Activated effector memory CD4-positive, alpha-beta T cell treated with Interleukin-2 at 50 U/mL for 16 hours (primary cell): ENCODE measurements around the gene CTSO.
"Not testable (repeated sequence)": the region's sequence is repeated elsewhere in the genome, so short reads cannot be mapped to it uniquely, and the experiment has no call there.

ENCODE experiments used
- DNase-seq: peaks from one replicate; pipeline ENCODE4 v3.0.0-alpha.2; 2020

CTSO gene

DNA sequence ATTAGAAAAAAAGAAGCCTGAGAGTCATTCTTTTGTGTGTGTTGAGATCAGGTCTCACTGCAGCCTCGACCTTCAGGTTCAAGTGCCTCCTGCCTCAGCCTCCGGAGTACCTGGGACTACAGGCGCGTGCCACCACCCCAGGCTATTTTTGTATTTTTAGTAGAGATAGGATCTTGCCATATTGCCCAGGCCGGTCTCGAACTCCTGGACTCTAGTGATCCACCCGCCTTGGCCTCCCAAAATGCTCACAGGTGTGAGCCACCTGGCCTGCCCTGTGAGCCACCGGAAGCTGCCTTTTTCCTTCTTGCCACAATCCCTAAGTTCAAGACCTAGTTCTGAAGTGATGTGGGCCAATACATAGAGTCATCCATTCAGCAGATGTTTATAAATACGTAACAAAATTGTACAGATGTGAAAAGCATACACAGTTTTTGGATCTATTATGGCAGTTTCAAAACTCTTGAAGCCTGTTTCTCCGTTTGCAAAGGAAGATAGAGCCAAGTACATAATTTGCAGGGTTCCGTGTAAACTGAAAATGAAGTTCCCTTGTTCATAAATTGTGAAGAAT is 536 bp upstream of the CTSO start:
- no peak for DNase-seq

DNA sequence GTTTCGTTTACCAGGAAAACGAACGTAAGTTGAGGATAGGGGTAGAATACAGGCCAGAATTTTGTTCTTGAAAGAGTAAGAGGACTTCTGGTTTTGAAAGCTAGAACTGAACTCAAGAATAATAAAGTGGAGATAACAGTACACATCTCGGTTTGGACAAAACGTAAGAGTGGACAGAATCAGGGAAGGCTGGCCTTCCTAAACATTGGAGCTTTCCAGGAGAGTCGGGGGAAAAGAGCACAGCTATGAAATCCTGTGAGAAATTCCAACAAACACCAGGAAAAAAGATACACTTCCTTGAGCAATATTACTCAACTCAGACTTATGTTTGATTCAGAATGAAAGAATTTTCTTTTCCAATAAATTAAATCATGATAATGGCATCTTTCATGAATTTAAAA is 1.2 kb downstream of the CTSO start:
- no peak for DNase-seq

DNA sequence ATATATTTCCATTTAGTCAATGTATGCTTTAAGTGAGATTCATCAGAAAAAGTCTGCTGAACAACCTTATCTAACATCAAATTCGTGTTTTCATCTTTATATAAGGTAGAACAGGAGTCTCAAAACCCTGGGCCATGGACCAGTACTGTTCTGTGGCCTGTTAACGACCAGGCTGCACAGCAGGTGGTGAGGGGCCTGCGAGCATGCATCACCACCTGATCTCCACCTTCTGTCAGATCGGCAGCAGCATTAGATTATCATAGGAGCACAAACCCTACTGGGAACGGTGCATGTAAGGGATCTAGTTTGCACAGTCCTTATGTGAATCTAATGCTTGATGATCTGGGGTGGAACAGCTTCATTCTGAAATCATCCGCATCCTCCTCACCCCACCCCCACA is 3.2 kb downstream of the CTSO start:
- DNase-seq = no peak

DNA sequence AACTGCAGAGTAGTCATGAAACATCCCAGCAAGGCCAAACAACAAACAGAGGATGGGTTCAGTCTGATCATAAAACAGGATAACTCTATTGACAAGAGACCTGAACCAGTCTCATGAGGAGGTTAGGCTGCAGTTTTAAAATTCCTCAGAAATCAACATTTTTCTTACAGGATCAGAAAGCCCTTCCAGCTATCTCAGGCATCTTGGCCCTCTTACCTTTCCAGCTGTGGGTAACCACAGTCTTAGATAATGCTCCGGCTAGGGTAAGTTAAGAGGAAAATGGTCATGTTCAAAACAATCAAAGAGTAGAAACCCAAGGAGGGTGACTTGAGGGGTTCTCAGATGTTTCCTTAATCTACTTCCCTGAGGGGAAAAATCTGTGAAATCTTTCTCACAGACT is 5.1 kb downstream of the CTSO start:
- DNase-seq = no peak

DNA sequence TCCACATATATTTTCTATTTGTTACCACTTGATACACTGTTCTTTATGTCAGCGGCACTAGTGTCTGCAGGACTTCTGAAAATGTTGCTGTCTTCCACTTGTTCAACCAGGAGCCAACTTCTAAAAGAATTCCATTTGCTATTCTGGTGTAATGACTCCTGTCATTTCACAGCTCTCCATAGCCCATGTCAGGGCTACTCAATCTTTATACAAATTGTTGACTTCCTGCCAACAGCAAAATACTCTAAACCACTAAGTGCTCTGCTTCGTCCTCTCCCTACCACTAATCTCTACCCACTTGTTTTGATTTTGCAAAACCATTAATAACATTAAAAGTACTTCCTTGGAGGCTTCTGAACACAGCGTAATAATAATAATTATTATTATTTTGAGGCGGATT is 7.2 kb downstream of the CTSO start:
- no peak for DNase-seq

DNA sequence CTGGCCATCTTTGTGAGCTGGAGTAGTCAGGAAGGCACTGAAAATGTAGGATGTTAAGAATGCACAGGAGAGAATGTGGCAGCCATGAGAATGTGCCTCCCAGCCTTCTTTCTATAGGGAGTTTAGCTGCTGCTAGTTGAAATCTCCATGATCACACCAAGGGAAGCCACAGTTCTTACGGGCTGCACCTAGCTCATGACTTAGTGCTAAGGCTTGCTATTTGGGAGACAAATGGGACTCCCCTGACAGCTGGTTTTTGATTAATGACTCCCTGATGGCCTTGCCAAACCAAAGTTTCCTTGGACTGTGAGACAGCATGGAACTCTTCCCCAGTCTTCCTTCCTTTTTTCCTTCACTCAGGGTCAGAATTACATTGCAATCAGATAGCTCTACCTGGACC is 9.2 kb downstream of the CTSO start:
- DNase-seq = no peak

DNA sequence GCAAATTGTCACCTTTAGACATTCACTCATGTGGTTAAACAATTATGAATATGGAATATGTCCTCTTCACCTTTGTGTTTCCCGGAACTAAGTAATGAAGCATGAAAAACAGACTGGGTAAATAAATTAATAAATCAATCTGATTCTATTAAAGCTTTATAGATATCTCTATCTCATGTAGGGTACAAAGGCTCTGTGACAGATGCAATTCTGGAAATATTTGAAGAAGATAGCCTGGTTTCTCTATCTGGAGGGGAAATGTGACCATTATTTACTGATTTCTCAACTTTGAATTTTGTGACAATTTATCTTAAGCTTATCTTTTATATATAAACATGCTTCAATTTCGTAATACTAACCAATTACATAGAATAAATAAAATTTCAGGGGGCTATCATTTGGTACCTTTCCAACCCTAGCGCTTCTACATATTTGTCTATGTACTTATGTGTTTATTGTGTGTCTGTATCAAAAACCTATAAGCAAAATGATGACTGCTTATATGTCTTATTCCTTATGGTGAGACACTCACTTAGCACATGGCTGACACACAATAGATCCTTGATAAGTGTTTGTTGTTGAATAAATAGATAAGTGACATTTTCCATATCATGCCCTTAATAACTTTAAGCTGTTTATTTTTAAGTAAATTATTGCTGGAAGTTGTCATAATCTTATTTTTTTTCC is 9.9 kb downstream of the CTSO start:
- DNase-seq = no peak

DNA sequence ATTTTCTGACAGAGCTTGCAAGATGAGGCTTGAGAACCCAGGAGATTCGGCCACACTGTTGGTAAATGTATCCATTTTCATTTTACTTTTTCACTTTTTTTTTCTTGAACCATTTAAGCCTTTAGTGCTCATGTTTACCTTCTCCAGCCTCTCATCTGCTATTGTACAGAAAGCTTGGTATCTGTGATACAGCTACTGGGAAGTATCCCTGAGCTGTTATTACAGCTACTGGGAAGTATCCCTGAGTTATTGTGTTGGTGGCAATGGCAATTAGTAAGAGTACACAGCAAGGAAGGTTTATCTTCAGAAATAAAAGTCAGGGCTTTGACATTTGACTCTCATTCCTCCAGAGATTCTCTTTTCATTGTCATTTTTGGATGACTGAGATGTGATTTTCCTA is 11.8 kb downstream of the CTSO start:
- DNase-seq = no peak

DNA sequence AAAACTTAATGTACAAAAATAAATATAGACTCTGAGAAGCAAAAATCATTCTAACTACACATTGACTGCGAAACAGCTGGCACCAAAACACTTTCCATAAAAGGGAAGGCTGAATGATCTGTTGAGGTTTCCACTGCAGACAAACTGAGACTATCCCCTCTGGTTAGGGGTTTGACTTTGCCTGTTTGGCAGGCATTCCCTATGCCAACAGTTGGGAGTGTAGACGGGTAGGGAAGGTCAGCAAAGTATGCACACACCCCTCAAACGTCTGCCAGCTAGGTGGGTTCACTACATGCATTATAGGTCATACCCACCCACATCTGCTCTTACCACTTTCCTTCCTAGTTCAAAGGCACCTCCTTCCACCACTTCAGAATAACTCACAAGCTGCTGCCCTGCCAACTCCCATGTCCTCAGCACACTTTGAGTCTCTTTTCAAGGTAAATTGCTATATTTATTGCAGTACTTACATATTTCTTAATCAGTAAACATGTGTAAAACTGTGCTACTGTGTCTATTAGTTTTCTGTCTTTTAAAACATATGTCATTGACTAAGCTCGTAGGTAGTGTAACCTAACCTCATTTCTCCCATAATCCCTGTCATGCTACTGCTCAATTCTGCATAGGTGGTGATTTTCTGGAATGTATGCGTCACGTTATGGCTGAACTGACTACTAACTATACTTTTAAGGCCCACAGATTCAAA is 12.4 kb downstream of the CTSO start:
- DNase-seq = no peak

DNA sequence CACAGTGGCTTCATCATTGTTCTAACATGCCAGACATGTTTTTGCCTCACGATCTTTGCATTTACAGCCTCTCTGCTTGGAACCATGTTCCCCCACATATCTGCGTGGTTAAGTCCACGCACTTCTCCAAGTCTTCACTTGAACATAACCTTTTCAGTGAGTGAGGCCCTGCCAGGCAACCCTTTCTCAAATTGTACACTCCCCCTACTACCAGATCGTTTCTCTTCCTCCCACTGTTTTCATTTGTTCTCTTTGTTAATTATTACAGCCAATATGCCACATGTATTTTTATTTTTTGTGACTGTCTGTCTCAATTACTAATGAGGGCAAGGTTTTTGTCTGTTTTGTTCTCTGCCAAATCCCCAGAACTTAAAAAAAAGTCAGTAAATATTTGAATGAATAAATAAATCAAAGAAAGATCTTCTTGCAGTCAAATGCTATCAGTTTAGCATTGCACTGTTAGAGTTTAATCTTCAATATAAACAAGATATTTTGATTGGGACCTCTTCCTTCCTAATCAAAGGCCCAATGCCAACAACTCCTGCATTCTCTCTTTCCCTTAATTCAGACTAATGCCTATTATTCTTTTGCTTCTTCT is 18.2 kb downstream of the CTSO start:
- no peak for DNase-seq

DNA sequence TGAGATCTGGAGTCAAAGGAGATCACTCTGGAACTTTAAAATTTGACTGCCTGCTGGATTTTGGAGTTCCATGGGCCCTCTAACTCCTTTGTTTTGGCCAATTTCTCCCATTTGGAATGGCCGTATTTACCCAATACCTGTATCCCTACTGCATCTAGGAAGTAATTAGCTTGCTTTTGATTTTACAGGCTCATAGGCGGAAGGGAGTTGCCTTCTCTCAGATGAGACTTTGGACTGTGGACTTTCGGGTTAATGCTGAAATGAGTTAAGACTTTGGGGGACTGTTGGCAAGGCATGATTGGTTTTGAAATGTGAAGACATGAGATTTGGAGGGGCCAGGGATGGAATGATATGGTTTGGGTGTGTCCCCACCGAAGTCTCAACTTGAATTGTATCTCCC is 19.0 kb downstream of the CTSO start:
- not testable (repeated sequence) for DNase-seq

DNA sequence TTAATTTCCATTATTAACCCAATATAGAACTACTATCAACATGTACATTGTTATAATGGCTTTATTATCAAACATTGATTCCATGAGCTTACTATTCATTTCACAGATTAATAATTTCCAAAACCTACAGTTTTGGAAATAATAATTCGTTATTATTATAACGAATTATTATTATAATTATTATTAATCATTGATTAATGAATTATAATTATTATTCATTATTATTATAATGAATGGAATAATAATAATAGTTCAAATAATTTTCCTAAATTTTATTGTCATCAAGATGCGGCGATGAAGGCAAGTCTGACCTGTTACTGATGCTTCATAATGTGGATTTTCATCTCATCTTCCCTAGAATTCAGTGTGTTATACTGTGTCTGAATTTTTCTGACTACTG is 22.0 kb downstream of the CTSO start:
- no peak for DNase-seq

DNA sequence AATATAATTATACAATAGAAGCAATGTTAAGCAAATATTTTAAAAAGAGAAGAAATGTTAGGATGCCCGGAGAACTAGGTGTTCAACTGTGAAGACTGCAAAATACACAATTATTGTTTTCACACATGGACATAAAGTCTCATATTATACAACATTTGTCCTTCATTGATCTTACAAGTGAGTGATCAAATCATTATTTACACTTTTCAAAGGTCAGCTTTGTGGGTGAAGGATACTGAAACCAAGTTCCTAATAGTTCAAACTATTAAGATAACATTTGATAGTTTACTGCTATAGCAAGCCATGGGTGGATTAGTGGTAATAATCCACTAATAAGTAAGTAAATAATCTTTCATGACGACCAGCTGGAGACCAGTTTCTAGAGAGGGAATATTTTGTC is 23.3 kb downstream of the CTSO start:
- DNase-seq = no peak

DNA sequence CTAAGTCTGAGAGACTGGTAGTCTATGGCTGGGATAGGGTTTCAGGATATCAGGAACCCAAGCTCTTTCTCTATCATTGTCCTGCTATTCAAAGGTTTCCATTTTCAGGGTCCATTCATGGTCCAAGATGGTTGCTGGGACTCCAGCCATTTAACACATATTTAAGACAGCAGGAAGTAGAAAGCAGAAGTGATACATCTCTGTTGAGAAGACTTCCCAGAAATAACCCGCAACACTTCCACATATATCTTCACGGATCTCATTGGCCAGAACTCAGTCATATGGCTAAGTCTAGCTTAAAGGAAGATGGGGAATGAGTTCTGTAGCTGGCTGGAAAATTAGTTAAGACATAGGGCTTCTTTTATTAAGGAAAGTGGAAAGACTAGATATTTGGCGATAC is 23.8 kb downstream of the CTSO start:
- no peak for DNase-seq

DNA sequence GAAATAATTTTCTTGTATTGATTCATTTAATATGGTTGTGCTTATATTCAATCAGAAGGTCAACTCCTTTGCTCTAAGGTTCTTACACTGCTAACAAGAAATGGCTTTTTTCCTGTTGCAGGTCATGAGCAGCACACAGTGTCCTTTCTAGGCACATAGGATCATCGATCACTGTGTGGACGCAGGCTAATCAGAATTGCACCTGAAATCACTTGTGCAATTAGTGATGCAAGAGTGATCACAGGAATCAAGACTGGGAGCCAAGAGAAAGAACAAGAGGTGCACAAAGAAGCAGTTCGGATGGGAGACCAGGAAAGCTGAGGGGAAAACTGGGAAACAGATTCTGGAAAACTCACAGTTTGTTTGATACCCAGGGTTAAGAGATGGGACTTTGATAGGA is 29.0 kb downstream of the CTSO start:
- no peak for DNase-seq

DNA sequence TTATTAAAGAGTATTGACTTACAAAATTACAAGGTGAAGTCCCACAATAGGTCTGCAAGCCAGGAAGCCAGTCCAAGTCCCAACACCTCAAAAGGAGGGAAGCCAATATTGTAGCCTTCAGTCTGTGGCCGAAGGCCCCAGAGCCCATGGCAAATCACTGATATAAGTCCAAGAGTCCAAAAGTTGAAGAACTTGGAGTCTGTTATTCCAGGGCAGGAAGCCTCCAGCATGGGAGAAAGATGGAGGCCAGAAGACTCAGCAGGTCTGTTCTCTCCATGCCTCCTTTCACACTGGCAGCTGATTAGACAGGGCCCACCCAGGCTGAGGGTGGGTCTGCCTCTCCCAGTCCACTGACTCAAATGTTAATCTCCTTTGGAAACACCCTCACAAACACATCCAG is 32.1 kb downstream of the CTSO start:
- no peak for DNase-seq

DNA sequence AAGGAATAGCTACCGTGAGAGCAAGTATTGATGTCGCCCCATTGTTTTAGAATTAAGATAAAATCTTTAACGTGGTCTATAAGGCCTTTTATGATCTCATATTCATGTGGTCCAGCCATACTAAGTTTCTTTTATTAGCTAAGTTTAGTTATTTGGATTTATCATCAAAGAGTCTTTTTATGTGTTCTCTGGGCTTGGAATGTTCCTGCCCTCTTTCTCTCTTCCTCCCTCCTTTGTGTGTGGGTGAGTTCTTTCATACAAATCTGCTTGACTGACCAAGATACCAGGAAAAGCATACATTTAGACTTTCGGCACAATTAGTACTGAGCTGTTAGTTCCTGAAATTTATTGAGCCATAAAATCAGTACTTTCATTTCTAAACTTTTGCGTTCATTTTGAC is 38.9 kb downstream of the CTSO start:
- no peak for DNase-seq

DNA sequence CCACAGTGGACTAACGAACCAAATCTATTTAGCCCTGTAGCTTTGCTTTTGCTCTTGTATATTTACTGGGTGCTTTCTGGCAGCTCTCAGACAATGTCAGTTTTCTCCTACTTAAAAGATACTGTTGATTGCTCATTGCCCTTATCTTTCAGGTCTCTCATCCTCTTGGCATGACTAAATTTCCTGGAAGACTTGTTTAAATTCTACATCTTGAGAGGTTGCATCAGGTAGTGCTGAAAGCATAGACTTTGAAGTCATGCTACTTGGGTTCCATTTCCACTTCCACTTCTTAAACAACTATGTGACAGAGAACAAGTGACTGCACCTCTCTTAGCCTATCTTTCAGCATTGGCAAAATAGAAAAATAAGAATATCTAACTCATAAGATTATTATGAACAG is 41.8 kb downstream of the CTSO start:
- DNase-seq = no peak

DNA sequence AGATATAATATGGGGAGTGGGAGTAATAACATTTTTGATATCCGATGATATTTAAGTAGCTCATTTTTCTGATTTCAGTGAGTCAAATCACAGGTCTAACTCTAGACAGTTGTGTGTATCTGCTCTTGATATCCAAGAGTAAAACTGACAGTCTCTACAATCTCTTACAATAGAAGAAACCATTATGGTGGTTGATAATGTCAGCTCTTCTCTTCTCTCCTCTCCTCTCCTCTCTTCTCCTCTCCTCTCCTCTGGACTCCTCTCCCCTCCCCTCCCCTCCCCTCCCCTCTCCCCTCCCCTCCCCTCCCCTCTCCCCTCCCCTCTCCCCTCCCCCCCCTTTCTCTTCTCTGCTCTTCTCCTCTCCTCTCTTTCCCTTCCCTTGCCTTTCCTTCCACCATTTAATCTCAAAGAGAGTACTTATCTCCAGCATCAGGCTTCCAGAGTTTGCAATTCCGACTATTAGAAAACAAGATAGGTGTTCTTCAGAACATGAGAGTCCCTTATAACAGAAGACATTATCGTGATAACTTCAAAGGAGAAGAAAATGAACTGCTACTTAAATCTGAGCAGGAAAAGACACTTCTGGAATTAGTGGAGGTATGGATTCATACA is 43.9 kb downstream of the CTSO start:
- DNase-seq = no peak

DNA sequence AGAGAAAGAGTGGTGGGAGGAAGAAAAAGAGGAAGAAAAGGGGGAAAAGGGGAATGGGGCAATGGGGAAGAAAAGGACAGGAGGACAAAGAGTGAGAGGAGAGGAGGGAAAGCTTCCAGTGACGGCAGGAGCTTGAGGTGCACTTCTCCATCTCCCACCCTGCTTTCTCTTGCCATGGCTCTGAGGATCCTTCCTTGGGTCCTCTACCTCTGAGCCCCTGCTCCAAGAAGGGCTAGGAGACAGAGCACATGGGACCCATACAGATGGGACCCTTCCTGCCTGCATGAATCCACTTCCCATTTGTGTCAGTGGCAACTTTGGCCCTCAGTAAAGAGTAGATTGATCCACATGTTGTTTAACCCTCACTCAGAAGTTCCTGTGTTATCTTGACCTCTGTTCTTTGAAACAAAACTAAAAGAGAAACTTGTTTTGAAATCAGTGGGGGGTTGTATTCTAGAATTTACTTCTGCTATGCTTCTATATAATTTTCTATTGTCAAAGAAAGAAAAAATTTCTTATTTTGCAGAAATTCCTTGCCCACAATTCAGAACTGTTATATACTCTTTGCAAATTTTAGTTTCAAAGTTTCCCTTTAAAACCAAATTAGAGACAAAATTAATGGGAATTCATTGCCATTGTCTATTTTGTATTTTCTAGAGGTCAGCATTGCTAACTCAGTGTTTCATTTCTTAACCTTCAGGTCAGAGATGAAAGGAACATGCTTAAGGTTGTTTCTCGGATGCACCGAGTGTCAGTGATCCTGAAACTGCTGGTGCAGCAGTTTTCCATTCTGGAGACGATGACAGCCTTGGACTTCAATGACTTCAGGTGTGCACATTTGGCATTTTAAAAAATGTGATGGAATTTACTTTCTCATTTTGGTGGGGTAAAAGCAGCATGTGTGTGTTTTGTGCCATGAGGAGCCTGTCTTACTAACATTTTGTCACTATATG is 45.2 kb downstream of the CTSO start:
- no peak for DNase-seq

DNA sequence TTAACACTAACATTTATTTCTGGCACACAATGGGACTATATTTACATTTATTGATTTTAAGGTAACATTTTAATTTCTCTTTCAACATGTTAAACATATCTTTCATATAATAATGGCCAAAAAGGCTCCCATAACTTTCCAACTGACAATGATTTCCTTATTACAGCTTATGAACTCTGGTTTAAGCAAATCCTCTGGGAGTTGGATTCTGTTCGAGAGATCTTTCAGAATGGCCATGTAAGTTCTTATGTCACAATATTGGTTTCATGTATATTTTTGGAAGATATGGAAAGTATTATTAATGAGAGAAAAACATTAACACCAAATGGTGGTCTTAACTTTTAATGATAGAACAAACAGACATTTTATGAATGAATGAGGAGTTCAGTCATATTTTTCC is 46.1 kb downstream of the CTSO start:
- no peak for DNase-seq

DNA sequence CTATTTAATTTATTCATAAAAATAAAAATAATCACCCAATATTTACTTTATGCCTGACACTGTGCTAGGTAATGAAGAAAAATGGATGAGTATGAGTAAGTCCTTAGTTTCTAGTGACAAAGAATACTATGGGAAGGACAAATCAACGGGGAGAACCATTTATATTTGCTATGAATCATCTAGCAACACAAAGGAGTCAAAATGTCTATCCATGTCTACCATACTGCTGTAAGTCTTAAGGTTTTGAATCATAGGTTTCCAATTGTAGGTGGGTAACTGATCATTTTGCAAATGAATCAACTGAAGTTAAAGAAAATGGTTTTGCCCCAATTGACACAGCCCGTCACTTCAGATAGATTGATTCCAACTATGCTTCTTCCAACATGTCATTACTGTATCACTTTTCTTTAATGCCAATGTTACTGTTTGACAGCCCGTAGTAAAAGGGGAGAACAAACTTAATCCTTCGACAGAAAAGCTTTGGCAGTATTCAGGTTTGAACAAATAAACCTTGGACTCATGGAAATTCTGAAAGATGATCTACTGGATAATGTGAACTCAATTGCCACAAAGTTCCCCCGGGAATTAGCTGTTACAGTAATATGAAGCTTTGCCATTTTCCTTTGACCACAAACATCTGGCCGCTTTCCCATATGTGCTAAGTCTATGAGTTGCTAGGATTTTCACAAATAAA is 47.0 kb downstream of the CTSO start:
- no peak for DNase-seq
